Esophagus muscularis mucosa (tissue), 4 donors: ENCODE data around the gene NACC1.

Experiments
- EP300 ChIP-seq: sonication (generic); formaldehyde crosslinking; IDR thresholded peaks from one replicate; pipeline ENCODE4 v1.6.1; 2017; ENCODE audit warnings: antibody characterized with exemption
- POLR2A ChIP-seq: fragments of 450-650 bp; IDR thresholded peaks from one replicate; pipeline ENCODE4 v1.6.1; 2017; ENCODE audit warnings: antibody characterized with exemption, moderate library complexity, mild to moderate bottlenecking, low read depth
- POLR2AphosphoS5 ChIP-seq, 2 donors: sonication (generic); formaldehyde crosslinking; IDR thresholded peaks; one replicate each; pipeline ENCODE4 v1.6.1; 2017; ENCODE audit warnings: antibody characterized with exemption in 2 of 2
- TF ChIP-seq, protein P1 (sequence below), 3 experiments: fragments of 200-600 bp in 2 of 3; fragments of 450-650 bp in 1 of 3; sonication (generic) in 2 of 3; IDR thresholded peaks; one replicate each; pipeline ENCODE4 v1.5.1; 2017 to 2019; ENCODE audit warnings: antibody characterized with exemption in 3 of 3, mild to moderate bottlenecking in 2 of 3, moderate library complexity in 1 of 3

DNA sequence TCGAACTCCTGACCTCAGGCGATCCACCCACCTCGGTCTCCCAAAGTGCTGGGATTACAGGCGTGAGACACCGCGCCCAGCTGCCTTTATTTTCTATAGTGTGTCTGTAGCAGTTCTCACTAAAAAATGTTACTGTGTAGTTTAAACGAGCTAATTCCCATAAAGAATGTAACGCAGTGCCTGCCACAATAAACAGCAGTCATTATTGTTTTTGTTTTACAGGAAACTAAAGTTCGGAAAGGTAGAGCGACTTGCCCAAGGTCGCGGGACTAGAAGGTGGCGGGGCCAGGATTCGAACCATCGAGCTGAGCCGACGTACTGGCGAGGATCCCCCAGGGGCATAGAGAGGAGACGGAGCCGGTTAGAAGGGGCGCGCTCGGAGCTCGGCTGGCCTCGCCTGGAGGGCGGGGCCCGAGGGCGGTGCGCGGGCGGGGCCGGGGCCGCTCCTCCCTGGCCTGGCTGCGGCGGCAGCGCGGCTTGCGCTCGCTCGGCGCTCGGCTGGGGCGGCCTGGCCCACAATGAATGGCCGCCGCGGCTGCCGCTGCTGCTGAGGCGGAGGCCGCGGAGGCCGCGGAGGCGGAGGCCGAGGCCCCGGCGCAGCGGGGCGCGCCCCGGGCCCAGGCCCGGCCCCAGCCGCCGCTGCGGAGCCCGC is at the start of gene NACC1:
- TF ChIP-seq POLR2AphosphoS5 (IDR thresholded peaks at IDR 0.05): peak in 1 of 2 donors; percentile 66
- no peak for TF ChIP-seq POLR2A
- TF ChIP-seq, protein P1, sequence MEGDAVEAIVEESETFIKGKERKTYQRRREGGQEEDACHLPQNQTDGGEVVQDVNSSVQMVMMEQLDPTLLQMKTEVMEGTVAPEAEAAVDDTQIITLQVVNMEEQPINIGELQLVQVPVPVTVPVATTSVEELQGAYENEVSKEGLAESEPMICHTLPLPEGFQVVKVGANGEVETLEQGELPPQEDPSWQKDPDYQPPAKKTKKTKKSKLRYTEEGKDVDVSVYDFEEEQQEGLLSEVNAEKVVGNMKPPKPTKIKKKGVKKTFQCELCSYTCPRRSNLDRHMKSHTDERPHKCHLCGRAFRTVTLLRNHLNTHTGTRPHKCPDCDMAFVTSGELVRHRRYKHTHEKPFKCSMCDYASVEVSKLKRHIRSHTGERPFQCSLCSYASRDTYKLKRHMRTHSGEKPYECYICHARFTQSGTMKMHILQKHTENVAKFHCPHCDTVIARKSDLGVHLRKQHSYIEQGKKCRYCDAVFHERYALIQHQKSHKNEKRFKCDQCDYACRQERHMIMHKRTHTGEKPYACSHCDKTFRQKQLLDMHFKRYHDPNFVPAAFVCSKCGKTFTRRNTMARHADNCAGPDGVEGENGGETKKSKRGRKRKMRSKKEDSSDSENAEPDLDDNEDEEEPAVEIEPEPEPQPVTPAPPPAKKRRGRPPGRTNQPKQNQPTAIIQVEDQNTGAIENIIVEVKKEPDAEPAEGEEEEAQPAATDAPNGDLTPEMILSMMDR (IDR thresholded peaks at IDR 0.05): peak in 1 of 3 experiments; percentile 13
- no peak for TF ChIP-seq EP300
